Neural progenitor cell (in vitro differentiated cells): Measurements from ENCODE around the gene SPOPL.
"Not testable (repeated sequence)": the region's sequence is repeated elsewhere in the genome, so short reads cannot be mapped to it uniquely, and the experiment has no call there.

Source experiments
- CTCF ChIP-seq: fragments of 200-600 bp; sonication (generic); IDR thresholded peaks from 2 replicates; pipeline ENCODE4 v1.5.1; 2017; ENCODE audit warnings: antibody characterized with exemption, mild to moderate bottlenecking
- EZH2 ChIP-seq: fragments of 200-600 bp; sonication (generic); IDR thresholded peaks from 2 replicates; pipeline ENCODE4 v1.6.1; 2017; ENCODE audit warnings: antibody characterized with exemption, mild to moderate bottlenecking, moderate library complexity
- EZH2phosphoT487 ChIP-seq: fragments of 200-600 bp; sonication (generic); IDR thresholded peaks from 2 replicates; pipeline ENCODE4 v1.6.1; 2017; ENCODE audit warnings: antibody characterized with exemption

- TF ChIP-seq EZH2, CTCF, EZH2phosphoT487: not testable (repeated sequence)
These were observed 18.8 kb upstream of the SPOPL start for GRCh38 chr2:138482796-138483195.
